GM23248 (cell line): Measurements from ENCODE around the gene MYT1.

Experiments
- EZH2 ChIP-seq: fragments of 200-600 bp; sonication (generic); IDR thresholded peaks from 2 replicates; pipeline ENCODE4 v1.6.1; 2018; ENCODE audit warnings: antibody characterized with exemption, mild to moderate bottlenecking; ENCODE audit not compliant: insufficient read depth, poor library complexity, severe bottlenecking
- EZH2phosphoT487 ChIP-seq: fragments of 200-600 bp; sonication (generic); IDR thresholded peaks from 2 replicates; pipeline ENCODE4 v1.6.1; 2018; ENCODE audit warnings: antibody characterized with exemption, moderate library complexity, mild to moderate bottlenecking, low read depth; ENCODE audit not compliant: insufficient read depth

DNA sequence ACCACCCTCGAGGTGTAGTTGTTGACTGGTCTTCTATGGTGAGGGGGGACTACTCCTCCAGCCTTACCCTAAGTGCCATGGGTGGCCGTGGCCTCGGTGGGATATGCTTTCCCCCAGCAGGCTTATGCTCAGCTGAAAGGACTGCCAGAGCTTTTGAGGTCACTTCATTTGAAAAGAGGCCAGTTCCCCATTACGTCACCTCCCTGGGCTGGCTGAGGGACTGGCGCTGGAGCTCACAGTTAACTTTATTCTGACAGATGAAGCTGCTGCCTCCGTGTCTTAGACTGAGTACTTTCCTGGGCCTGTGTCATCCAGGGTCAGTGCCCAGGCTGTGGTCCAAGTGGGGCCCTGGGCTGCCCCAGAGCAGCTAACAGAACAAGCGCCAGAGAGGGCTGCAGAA lies 48.5 kb downstream of the MYT1 start:
- TF ChIP-seq EZH2phosphoT487 (no peak), EZH2 (no peak)
